Measurements from ENCODE around the gene TEDC2. TPM values are rescaled to one million over a fixed set of nuclear protein-coding genes. Genes with fewer than 3 reads are reported as not detected.

Gene TEDC2
- total RNA-seq, 4 donors from 2014 or later, result 1.5 TPM; not detected in 3

GRCh38 chr16:2427526-2427925 lies 32.4 kb upstream of the TEDC2 start:
- no peak for TF ChIP-seq CTCF (IDR thresholded peaks at IDR 0.05)
- TF ChIP-seq POLR2A (IDR thresholded peaks at IDR 0.05; ENCODE audit: low read depth), result no peak
- TF ChIP-seq EP300 (IDR thresholded peaks at IDR 0.05), result no peak
- no peak for TF ChIP-seq POLR2AphosphoS5 (IDR thresholded peaks at IDR 0.05)
- Histone ChIP-seq H3K4me3 (no peak overlapping the region), H3K27me3 (no peaks in the 10 kb centered on the region), H3K27ac (replicated peaks in 1 of 4) (no peak overlapping the region), H3K9me3 (no peaks in the 10 kb centered on the region), H3K36me3 (peaks cover 0 to 5% (median 3%) of the 10 kb centered on the region in 4 donors), H3K4me1 (peaks cover 15 to 21% (median 19%) of the 10 kb centered on the region in 4 donors)
- intact Hi-C loops (cut with DNase I), result loop anchor here (5.0 kb wide), 1 partner anchor 75 kb away; no protein-coding TSS in a partner anchor
- DNase-seq (ENCODE audit: extremely low spot score), result no peak
- WGBS, result 71% methylated on average over 4 of the region's 4 CpGs

- intact Hi-C loops (cut with DNase I), result loop anchor here (5.0 kb wide), 1 partner anchor 74 kb away; no protein-coding TSS in a partner anchor
- peaks cover 15 to 21% (median 19%) of the 10 kb centered on the region in 4 donors for H3K4me1 ChIP-seq
- DNase-seq (ENCODE audit: extremely low spot score), result no peak
Measured at GRCh38 chr16:2428051-2428783, 31.7 kb upstream of the TEDC2 start.

GRCh38 chr16:2428784-2429033 lies 31.2 kb upstream of the TEDC2 start:
- TF ChIP-seq POLR2AphosphoS5 (IDR thresholded peaks at IDR 0.05) (no peak), CTCF (IDR thresholded peaks at IDR 0.05) (no peak)
- Histone ChIP-seq H3K27ac (replicated peaks in 1 of 4) (peak overlapping the region; percentile 72 to 88 (median 78)), H3K4me1 (peaks cover 15 to 21% (median 19%) of the 10 kb centered on the region in 4 donors), H3K27me3 (no peaks in the 10 kb centered on the region), H3K4me3 (peak overlapping the region; percentile 64 to 96 (median 74)), H3K36me3 (peaks cover 0 to 11% (median 10%) of the 10 kb centered on the region in 4 donors), H3K9me3 (no peaks in the 10 kb centered on the region)
- DNase-seq (ENCODE audit: extremely low spot score), result no peak
- intact Hi-C loops (cut with DNase I), result loop anchor here (5.0 kb wide), 1 partner anchor 74 kb away; no protein-coding TSS in a partner anchor
- 0% methylated on average over 5 of the region's 24 CpGs for WGBS

More at GRCh38 chr16:2428051-2428783, 31.7 kb upstream of the TEDC2 start:
- WGBS, result 85% methylated on average over 8 of the region's 28 CpGs
- H3K9me3 ChIP-seq, result no peaks in the 10 kb centered on the region
- H3K4me3 ChIP-seq, result peak overlapping the region; percentile 64 to 96 (median 74)
- peaks cover 0 to 11% (median 9%) of the 10 kb centered on the region in 4 donors for H3K36me3 ChIP-seq
- peak overlapping the region; percentile 72 to 88 (median 78) for H3K27ac ChIP-seq (replicated peaks in 1 of 4)
- no peaks in the 10 kb centered on the region for H3K27me3 ChIP-seq
- TF ChIP-seq CTCF (IDR thresholded peaks at IDR 0.05), result peak; percentile 28 to 45 (median 32)
- TF ChIP-seq EP300 (IDR thresholded peaks at IDR 0.05), result no peak

GRCh38 chr16:2429034-2429770 lies 30.7 kb upstream of the TEDC2 start, which contains the start of gene CCNF:
CCNF (plus strand) TSS chr16:2429447; CDS start chr16:2429482, 35 bp downstream.
- H3K27me3 ChIP-seq, result no peaks in the 10 kb centered on the region
- 0% methylated on average over 27 of the region's 103 CpGs for WGBS
- intact Hi-C loops (cut with DNase I), result loop anchor here (5.0 kb wide), 1 partner anchor 73 kb away; no protein-coding TSS in a partner anchor
- peak within 1 kb of the TSS; percentile 72 to 88 (median 78) for H3K27ac ChIP-seq (replicated peaks in 1 of 4)
- peak within 1 kb of the TSS; percentile 64 to 96 (median 74) for H3K4me3 ChIP-seq
- TF ChIP-seq POLR2A (IDR thresholded peaks at IDR 0.05; ENCODE audit: low read depth) (peak; percentile 47), CTCF (IDR thresholded peaks at IDR 0.05) (peak in 1 of 3 experiments; percentile 50), EP300 (IDR thresholded peaks at IDR 0.05) (no peak), POLR2AphosphoS5 (IDR thresholded peaks at IDR 0.05) (peak in 1 of 2 donors; percentile 70)
- no peaks in the 10 kb centered on the region for H3K9me3 ChIP-seq
- H3K36me3 ChIP-seq, result peaks cover 0 to 11% (median 10%) of the 10 kb centered on the region in 4 donors
- peaks cover 15 to 21% (median 19%) of the 10 kb centered on the region in 4 donors for H3K4me1 ChIP-seq
- peak; percentile 99 for DNase-seq (ENCODE audit: extremely low spot score)

Measured in esophagus muscularis mucosa (tissue), 4 donors.